Breast epithelium (tissue), 3 donors: ENCODE results near the gene CCDC87.

Experiments used
- CTCF ChIP-seq, 3 donors: fragments of 450-650 bp; IDR thresholded peaks; one replicate each; pipeline ENCODE4 v1.5.1; 2016 to 2017; ENCODE audit warnings: antibody characterized with exemption in 3 of 3, mild to moderate bottlenecking in 3 of 3, moderate library complexity in 3 of 3
- POLR2A ChIP-seq: fragments of 450-650 bp; IDR thresholded peaks from one replicate; pipeline ENCODE4 v1.6.1; 2016; ENCODE audit warnings: antibody characterized with exemption, mild to moderate bottlenecking, moderate library complexity
- POLR2AphosphoS5 ChIP-seq, 3 donors: sonication (generic); formaldehyde crosslinking; IDR thresholded peaks; one replicate each; pipeline ENCODE4 v1.6.1; 2017; ENCODE audit warnings: antibody characterized with exemption in 3 of 3

DNA sequence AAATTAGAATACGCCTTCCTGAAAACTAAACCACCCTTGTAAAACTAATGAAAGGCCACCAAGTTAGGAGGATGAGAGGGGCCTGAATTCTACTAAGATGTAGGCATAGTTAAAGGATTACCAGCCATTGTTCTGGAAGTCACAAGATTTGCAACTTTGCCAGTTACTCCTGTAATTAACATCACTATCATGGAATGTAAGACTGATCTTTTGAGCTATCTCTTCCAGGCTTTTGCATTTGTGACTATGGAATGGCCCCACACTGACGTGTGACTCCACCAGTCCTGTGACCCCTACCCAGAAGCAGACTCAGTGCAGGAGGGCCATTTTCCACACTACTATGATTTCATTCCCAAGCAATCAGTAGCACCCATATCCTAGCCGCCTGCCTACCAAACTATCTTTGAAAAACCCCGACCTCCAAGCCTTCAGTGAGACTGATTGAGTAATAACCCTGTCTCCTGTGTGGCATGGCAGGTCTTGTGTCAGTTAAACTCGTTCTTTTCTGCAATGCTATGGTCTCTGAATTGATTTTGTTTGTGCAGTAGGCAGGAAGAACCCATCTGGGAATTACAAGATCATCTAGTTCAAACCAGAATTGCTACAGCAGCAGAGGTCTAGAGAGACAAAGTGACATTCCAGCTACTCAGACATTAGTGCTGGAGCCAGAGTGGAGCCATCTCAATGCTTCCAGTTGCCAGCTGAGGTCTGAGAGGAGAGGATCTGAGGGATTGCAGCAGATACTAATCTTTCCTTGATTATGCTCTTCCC is 22.6 kb downstream of the CCDC87 start:
- TF ChIP-seq CTCF (IDR thresholded peaks at IDR 0.05) (no peak), POLR2A (no peak), POLR2AphosphoS5 (IDR thresholded peaks at IDR 0.05) (no peak)
